CD4-positive, alpha-beta T cell (primary cell): Measurements from ENCODE around the gene GNG14. TPM values are rescaled to one million over a fixed set of nuclear protein-coding genes. Genes with fewer than 3 reads are reported as not detected.
A peak's percentile ranks its signal among the peaks of the same experiment; 100 is the strongest.

ENCODE experiments used
- ATAC-seq: fragments of 200-7000 bp; cut with Tn5 transposase; one replicate; pipeline ENCODE4 v1.10.0; 2022; ENCODE audit warnings: mild to moderate bottlenecking; ENCODE audit not compliant: poor library complexity
- CTCF ChIA-PET: fragments of 350-600 bp; sonication (Branson Sonifier 250); formaldehyde crosslinking; loops from one replicate; lab custom pipeline; 2021; ENCODE audit warnings: antibody characterized with exemption, inconsistent platforms; lab: Charles Lee
- POLR2A ChIA-PET: fragments of 350-600 bp; sonication (Branson Sonifier 250); formaldehyde crosslinking; loops from one replicate; lab custom pipeline; 2021; ENCODE audit warnings: antibody characterized with exemption, inconsistent platforms; lab: Charles Lee
- DNase-seq, 14 experiments: peaks; one replicate each; pipeline ENCODE4 v3.0.0-alpha.2; 2013 to 2020; ENCODE audit warnings: mixed read lengths in 2 of 14
- H3K27ac ChIP-seq, 2 donors: one replicate each; pipeline versions ENCODE4 v1.5.1 to v1.7.0; 2013; ENCODE audit warnings: low read length in 2 of 2, low read depth in 1 of 2, mild to moderate bottlenecking in 1 of 2
- H3K27me3 ChIP-seq, 2 experiments: 1 replicate in 1 of 2; 2 replicates in 1 of 2; pipeline versions ENCODE4 v1.6.1 to v1.7.0; 2013; ENCODE audit warnings: low read length in 2 of 2, control low read depth in 1 of 2, mild to moderate bottlenecking in 1 of 2, moderate library complexity in 1 of 2; ENCODE audit not compliant: insufficient read depth in 2 of 2, control insufficient read depth in 1 of 2
- H3K36me3 ChIP-seq: one replicate; pipeline ENCODE4 v1.6.1; 2013; ENCODE audit warnings: low read length, control low read depth; ENCODE audit not compliant: insufficient read depth
- H3K4me1 ChIP-seq: one replicate; pipeline ENCODE4 v1.6.1; 2013; ENCODE audit warnings: low read length, control low read depth; ENCODE audit not compliant: insufficient read depth
- H3K4me3 ChIP-seq: one replicate; pipeline ENCODE4 v1.5.1; 2013; ENCODE audit warnings: mild to moderate bottlenecking, low read length, moderate library complexity
- H3K9me3 ChIP-seq, 2 experiments: 1 replicate in 1 of 2; 2 replicates in 1 of 2; pipeline versions ENCODE4 v1.6.1 to v1.7.0; 2013; ENCODE audit warnings: low read length in 2 of 2, mild to moderate bottlenecking in 2 of 2, control low read depth in 1 of 2, moderate library complexity in 1 of 2; ENCODE audit not compliant: control insufficient read depth in 1 of 2, insufficient read depth in 1 of 2
- H3K27ac Mint-ChIP-seq: one replicate; pipeline ENCODE4 v1.8.0; 2020; ENCODE audit warnings: mixed read lengths
- H3K27me3 Mint-ChIP-seq: one replicate; pipeline ENCODE4 v1.8.0; 2021; ENCODE audit warnings: mixed read lengths
- H3K36me3 Mint-ChIP-seq: one replicate; pipeline ENCODE4 v1.8.0; 2021; ENCODE audit warnings: low read depth, mixed read lengths
- H3K4me1 Mint-ChIP-seq: one replicate; pipeline ENCODE4 v1.8.0; 2021; ENCODE audit warnings: low read depth, mixed read lengths
- H3K4me3 Mint-ChIP-seq: one replicate; pipeline ENCODE4 v1.8.0; 2020; ENCODE audit warnings: mild to moderate bottlenecking, mixed read lengths
- H3K9me3 Mint-ChIP-seq: one replicate; pipeline ENCODE4 v1.8.0; 2020; ENCODE audit warnings: mixed read lengths
- intact Hi-C, 2 experiments: fragments of 100-400 bp; cut with DNase I in 1 of 2; cut with micrococcal nuclease in 1 of 2; formaldehyde crosslinking; loops; one replicate each; pipeline versions ENCODE4 v1.15.1 to v1.9.0; 2023 to 2025; cut with DNase I, micrococcal nuclease
- total RNA-seq, 174 experiments: library from RNA in 2 of 174; stranded (reverse) in 2 of 174; gene quantifications; one replicate each; pipeline ENCODE4 v1.2.3 and lab custom pipeline; 2021 to 2026
- TF ChIP-seq, protein P1 (sequence below): fragments of 200-600 bp; IDR thresholded peaks from one replicate; pipeline ENCODE4 v1.8.0; 2022; ENCODE audit warnings: antibody characterized with exemption, mild to moderate bottlenecking

The GNG14 gene
- total RNA-seq, 2 experiments from 2014 or later, result not detected

DNA sequence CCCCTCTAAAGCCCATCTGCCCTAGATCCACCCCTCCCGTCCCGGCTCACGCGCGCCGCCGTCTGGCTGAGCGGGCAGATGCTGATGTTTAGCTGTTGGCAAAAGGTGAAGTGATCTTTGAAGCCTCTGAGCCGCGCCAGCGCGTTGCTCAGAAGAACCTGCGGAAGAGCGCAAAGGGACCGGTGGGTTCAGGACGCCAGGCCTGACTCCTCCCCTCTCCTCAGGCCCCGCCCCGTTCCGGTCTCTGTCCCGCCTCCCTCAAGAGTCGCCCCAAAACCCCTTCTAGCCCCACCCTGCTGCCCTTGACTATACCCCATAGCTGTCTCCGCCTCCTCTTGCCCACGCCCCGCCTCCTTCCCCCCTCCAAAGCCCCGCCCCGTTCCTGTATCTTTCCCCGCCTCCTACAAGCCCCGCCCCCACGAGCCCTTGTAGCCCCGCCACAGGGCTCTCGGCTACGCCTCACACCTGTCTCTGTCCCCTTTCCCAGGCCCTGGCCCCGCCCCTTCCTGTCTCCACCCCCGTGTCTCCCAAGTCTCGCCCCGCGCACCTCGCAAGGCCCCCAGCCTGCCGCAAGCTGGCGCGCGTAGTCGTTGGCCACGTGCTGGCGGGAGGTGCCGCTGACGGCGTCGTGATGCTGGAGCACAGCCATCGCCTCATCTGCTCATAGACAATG, 30.8 kb upstream of the GNG14 start:
- TF ChIP-seq, protein P1, sequence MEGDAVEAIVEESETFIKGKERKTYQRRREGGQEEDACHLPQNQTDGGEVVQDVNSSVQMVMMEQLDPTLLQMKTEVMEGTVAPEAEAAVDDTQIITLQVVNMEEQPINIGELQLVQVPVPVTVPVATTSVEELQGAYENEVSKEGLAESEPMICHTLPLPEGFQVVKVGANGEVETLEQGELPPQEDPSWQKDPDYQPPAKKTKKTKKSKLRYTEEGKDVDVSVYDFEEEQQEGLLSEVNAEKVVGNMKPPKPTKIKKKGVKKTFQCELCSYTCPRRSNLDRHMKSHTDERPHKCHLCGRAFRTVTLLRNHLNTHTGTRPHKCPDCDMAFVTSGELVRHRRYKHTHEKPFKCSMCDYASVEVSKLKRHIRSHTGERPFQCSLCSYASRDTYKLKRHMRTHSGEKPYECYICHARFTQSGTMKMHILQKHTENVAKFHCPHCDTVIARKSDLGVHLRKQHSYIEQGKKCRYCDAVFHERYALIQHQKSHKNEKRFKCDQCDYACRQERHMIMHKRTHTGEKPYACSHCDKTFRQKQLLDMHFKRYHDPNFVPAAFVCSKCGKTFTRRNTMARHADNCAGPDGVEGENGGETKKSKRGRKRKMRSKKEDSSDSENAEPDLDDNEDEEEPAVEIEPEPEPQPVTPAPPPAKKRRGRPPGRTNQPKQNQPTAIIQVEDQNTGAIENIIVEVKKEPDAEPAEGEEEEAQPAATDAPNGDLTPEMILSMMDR, result no peak
- Mint-ChIP-seq H3K4me1 (no peaks in the 10 kb centered on the region), H3K36me3 (peaks cover 67% of the 10 kb centered on the region), H3K27ac (no peak overlapping the region), H3K27me3 (no peaks in the 10 kb centered on the region), H3K4me3 (no peak overlapping the region), H3K9me3 (no peaks in the 10 kb centered on the region)
- ATAC-seq (no peak), DNase-seq (peak in 2 of 14 experiments; percentile 26 to 47)
- Histone ChIP-seq H3K27me3 (no peaks in the 10 kb centered on the region), H3K27ac (no peak overlapping the region), H3K4me3 (no peak overlapping the region), H3K9me3 (no peaks in the 10 kb centered on the region), H3K36me3 (peaks cover 74% of the 10 kb centered on the region), H3K4me1 (no peaks in the 10 kb centered on the region)
- CTCF ChIA-PET, result no interaction called here
- POLR2A ChIA-PET, result no interaction called here
- intact Hi-C loops, result no loop called here

DNA sequence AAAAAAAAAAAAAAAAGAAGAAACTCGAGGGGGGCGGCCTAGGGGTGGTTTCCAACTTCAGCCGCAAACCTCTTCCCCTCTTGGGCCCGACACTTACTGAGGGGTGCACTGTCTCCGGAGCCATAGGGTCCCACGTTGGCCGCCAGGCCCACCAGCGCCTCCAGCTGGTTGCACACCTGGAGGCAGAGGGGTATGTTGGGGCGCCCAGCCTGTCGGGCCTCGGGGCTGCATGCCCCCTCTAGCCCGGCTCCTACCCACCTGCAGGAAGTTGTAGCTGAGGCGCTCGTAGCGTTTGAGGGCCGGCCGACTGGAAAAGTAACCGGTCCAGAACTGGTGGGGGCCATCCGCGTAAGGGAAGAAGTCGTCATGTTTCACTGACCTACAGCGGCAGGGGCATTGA, 29.8 kb upstream of the GNG14 start:
- POLR2A ChIA-PET, result no interaction called here
- no peak overlapping the region for H3K4me3 ChIP-seq

DNA sequence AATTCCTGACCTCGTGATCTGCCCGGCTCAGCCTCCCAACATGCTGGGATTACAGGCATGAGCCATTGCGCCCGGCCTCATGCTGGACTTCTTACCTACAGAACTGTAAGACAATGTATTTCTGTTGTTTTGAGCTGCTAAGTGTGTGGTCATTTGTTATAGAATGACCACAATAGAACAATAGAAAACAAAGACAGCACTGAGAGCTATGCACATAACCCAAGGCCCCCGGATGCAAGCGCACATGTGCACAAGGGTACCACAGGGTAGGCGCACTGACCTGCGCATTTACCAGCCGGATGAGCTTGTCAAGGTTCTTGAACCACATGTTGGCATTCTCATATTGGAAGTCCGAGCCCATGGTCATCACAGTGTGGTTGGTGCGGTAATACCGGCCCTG, 26.8 kb upstream of the GNG14 start:
- TF ChIP-seq, protein P1, result no peak
- Histone ChIP-seq H3K27ac (no peak overlapping the region), H3K9me3 (no peaks in the 10 kb centered on the region), H3K36me3 (peaks cover 78% of the 10 kb centered on the region), H3K4me1 (peaks cover 23% of the 10 kb centered on the region), H3K4me3 (no peak overlapping the region), H3K27me3 (no peaks in the 10 kb centered on the region)
- DNase-seq (no peak), ATAC-seq (no peak)
- Mint-ChIP-seq H3K4me1 (peaks cover 20% of the 10 kb centered on the region), H3K4me3 (no peak overlapping the region), H3K27me3 (no peaks in the 10 kb centered on the region), H3K9me3 (no peaks in the 10 kb centered on the region), H3K36me3 (peaks cover 75% of the 10 kb centered on the region), H3K27ac (no peak overlapping the region)
- intact Hi-C loops, result no loop called here
- POLR2A ChIA-PET, result no interaction called here
- CTCF ChIA-PET, result no interaction called here

More for the DNA sequence above, 29.8 kb upstream of the GNG14 start:
- no peaks in the 10 kb centered on the region for H3K9me3 Mint-ChIP-seq
- H3K4me1 Mint-ChIP-seq, result no peaks in the 10 kb centered on the region
- DNase-seq (no peak), ATAC-seq (no peak)
- CTCF ChIA-PET, result no interaction called here
- no peaks in the 10 kb centered on the region for H3K27me3 ChIP-seq
- H3K27me3 Mint-ChIP-seq, result no peaks in the 10 kb centered on the region
- H3K9me3 ChIP-seq, result no peaks in the 10 kb centered on the region
- peaks cover 79% of the 10 kb centered on the region for H3K36me3 ChIP-seq
- peaks cover 69% of the 10 kb centered on the region for H3K36me3 Mint-ChIP-seq
- no peaks in the 10 kb centered on the region for H3K4me1 ChIP-seq
- intact Hi-C loops, result no loop called here
- H3K27ac ChIP-seq, result no peak overlapping the region
- TF ChIP-seq, protein P1, result no peak
- no peak overlapping the region for H3K4me3 Mint-ChIP-seq
- no peak overlapping the region for H3K27ac Mint-ChIP-seq
